ENCODE data around the gene CD300LF. TPM values are rescaled to one million over a fixed set of nuclear protein-coding genes. Genes with fewer than 3 reads are reported as not detected.
A peak's percentile ranks its signal among the peaks of the same experiment; 100 is the strongest.

The CD300LF gene
- total and polyA plus RNA-seq, 2 experiments from 2014 or later: 0.44 TPM; not detected in 1

DNA sequence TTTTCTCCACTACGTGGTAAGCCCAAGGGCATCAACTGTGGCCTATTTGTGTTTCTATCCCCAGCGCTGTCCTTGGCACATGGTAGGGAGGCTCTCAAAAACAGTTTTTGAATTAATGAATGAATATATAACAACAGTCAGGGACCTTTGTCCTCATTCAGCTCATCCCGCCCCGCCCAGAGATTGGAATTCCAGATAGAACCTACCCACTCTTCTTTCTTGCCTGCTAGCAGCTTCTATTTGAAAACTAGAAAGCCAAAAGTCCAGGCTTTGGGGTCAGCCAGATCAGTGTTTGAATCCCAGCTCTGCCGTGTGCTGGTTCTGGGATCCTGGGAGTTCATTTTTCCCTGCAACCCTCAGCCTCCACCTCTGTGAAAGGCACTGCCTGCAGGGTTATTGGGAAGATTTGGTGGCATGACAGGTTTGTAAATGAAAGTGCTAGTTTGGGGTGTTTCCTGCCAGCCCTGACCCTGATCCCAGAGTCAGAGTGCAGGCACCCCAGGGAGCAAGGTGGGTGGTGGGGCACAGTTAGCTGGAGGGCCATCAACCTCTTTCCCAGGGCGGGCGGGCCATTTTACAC lies 40.2 kb upstream of the CD300LF start:
- 88% methylated on average over 7 of the region's 7 CpGs for WGBS (ENCODE audit: low lambda C conversion rate, missing lambda C conversion rate)
- no peak overlapping the region for H3K4me3 ChIP-seq
- H3K79me2 ChIP-seq: peaks cover 94% of the 10 kb centered on the region
- H3K4me2 ChIP-seq: peak overlapping the region; percentile 87
- H3K9me2 ChIP-seq (replicated peaks; ENCODE audit: insufficient read depth): no peaks in the 10 kb centered on the region
- H3K27me3 ChIP-seq: no peaks in the 10 kb centered on the region
- no peak overlapping the region for H2AFZ ChIP-seq
- TF ChIP-seq, protein P1, sequence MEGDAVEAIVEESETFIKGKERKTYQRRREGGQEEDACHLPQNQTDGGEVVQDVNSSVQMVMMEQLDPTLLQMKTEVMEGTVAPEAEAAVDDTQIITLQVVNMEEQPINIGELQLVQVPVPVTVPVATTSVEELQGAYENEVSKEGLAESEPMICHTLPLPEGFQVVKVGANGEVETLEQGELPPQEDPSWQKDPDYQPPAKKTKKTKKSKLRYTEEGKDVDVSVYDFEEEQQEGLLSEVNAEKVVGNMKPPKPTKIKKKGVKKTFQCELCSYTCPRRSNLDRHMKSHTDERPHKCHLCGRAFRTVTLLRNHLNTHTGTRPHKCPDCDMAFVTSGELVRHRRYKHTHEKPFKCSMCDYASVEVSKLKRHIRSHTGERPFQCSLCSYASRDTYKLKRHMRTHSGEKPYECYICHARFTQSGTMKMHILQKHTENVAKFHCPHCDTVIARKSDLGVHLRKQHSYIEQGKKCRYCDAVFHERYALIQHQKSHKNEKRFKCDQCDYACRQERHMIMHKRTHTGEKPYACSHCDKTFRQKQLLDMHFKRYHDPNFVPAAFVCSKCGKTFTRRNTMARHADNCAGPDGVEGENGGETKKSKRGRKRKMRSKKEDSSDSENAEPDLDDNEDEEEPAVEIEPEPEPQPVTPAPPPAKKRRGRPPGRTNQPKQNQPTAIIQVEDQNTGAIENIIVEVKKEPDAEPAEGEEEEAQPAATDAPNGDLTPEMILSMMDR (IDR thresholded peaks at IDR 0.05; ENCODE audit: poor library complexity): no peak
- no peak for TF ChIP-seq EZH2 (IDR thresholded peaks at IDR 0.05; ENCODE audit: borderline replicate concordance)
- no peak for TF ChIP-seq EZH2phosphoT487 (IDR thresholded peaks at IDR 0.05; ENCODE audit: low read depth, severe bottlenecking, unreplicated experiment)
- H4K20me1 ChIP-seq (ENCODE audit: insufficient read depth, poor library complexity, severe bottlenecking): peaks cover 66% of the 10 kb centered on the region
- DNase-seq (ENCODE audit: low spot score): no peak
- H3K9me3 ChIP-seq (ENCODE audit: low read depth): no peaks in the 10 kb centered on the region
- H3K36me3 ChIP-seq (replicated peaks; ENCODE audit: insufficient read depth, low read depth): no peaks in the 10 kb centered on the region
- H3K27ac ChIP-seq: peak overlapping the region; percentile 87
- H3K4me1 ChIP-seq (ENCODE audit: insufficient read depth): peaks cover 51% of the 10 kb centered on the region

DNA sequence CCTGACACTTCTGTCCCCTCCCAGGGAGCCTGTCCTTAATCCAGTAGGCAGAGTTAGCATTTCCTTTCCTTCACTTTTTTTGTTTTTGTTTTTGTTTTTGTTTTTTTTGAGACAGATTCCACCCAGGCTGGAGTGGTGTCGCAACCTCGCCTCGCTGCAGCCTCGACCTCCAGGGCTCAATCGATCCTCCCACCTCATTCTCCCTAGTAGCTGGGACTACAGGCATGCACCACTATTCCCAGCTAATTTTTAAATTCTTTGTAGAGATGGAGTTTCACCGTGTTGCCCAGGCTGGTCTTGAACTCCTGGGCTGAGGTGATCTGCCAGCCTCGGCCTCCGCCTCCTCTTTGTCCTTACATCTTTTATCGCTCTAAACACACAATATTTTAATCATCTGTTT lies 39.7 kb upstream of the CD300LF start:
- peaks cover 51% of the 10 kb centered on the region for H3K4me1 ChIP-seq (ENCODE audit: insufficient read depth)
- DNase-seq (ENCODE audit: low spot score): no peak
- H3K9me3 ChIP-seq (ENCODE audit: low read depth): no peaks in the 10 kb centered on the region
- no peaks in the 10 kb centered on the region for H3K27me3 ChIP-seq
- peaks cover 61% of the 10 kb centered on the region for H4K20me1 ChIP-seq (ENCODE audit: insufficient read depth, poor library complexity, severe bottlenecking)
- H3K27ac ChIP-seq: peak overlapping the region; percentile 87
- no peak overlapping the region for H3K4me3 ChIP-seq
- peak overlapping the region; percentile 87 for H3K4me2 ChIP-seq
- no peaks in the 10 kb centered on the region for H3K36me3 ChIP-seq (replicated peaks; ENCODE audit: insufficient read depth, low read depth)
- 84% methylated on average over 9 of the region's 9 CpGs for WGBS (ENCODE audit: low lambda C conversion rate, missing lambda C conversion rate)
- H2AFZ ChIP-seq: no peak overlapping the region
- H3K79me2 ChIP-seq: peaks cover 91% of the 10 kb centered on the region
- H3K9me2 ChIP-seq (replicated peaks; ENCODE audit: insufficient read depth): no peaks in the 10 kb centered on the region
- TF ChIP-seq, protein P1 (IDR thresholded peaks at IDR 0.05; ENCODE audit: poor library complexity): no peak
- TF ChIP-seq EZH2 (IDR thresholded peaks at IDR 0.05; ENCODE audit: borderline replicate concordance) (no peak), EZH2phosphoT487 (IDR thresholded peaks at IDR 0.05; ENCODE audit: low read depth, severe bottlenecking, unreplicated experiment) (no peak)

DNA sequence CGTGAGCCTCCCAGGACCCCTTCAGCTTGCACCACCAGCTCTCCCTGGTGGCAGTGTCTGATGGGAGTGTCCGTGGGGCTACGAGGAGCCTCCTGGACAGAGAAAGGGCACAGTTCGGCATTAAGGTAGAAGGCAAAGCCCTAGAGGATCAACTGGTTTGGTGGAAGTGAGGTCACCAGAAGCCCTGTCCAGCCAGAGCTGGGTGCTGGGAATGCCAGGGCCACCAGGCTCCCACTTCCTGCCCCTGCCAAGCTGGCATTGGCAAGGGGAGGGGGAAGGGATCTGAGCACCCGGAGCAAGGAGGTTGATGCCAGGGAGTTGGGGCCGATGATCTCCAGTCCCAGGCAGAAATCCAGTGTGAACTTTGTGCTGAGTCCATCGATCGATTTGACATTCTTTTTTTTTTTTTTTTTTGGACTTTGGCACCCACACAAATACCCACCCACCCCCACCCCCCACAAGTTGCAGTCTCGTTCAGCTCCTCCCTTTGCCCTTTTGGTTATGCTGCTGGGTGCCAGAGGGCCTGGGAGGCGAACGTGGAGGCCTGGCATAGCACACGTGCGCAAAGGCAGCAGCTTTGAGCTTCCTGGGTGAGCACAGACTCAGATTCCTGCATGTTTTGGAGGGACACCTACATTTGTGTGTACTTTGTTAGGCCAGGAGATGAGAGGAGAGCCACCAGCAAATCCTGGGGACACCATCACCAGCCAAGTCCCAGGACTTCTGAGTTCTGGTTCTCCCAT lies 37.8 kb upstream of the CD300LF start:
- H3K4me1 ChIP-seq (ENCODE audit: insufficient read depth): peaks cover 52% of the 10 kb centered on the region
- TF ChIP-seq, protein P1 (IDR thresholded peaks at IDR 0.05; ENCODE audit: poor library complexity): no peak
- no peak for TF ChIP-seq EZH2 (IDR thresholded peaks at IDR 0.05; ENCODE audit: borderline replicate concordance)
- TF ChIP-seq EZH2phosphoT487 (IDR thresholded peaks at IDR 0.05; ENCODE audit: low read depth, severe bottlenecking, unreplicated experiment): no peak
- no peaks in the 10 kb centered on the region for H3K9me2 ChIP-seq (replicated peaks; ENCODE audit: insufficient read depth)

More for the DNA sequence above, 37.8 kb upstream of the CD300LF start:
- Histone ChIP-seq H3K9me3 (ENCODE audit: low read depth) (no peaks in the 10 kb centered on the region), H3K4me3 (peak overlapping the region; percentile 98), H3K36me3 (replicated peaks; ENCODE audit: insufficient read depth, low read depth) (no peaks in the 10 kb centered on the region), H3K79me2 (peaks cover 72% of the 10 kb centered on the region), H3K4me2 (peak overlapping the region; percentile 87), H3K27me3 (no peaks in the 10 kb centered on the region), H3K27ac (peak overlapping the region; percentile 96), H2AFZ (no peak overlapping the region), H4K20me1 (ENCODE audit: insufficient read depth, poor library complexity, severe bottlenecking) (peaks cover 42% of the 10 kb centered on the region)
- DNase-seq (ENCODE audit: low spot score): peak; percentile 65
- WGBS (ENCODE audit: low lambda C conversion rate, missing lambda C conversion rate): 54% methylated on average over 12 of the region's 13 CpGs

Measured in hepatocyte (in vitro differentiated cells).